HG03025 (cell line): ENCODE measurements around the gene LRRC30.
"Not testable (repeated sequence)": the region's sequence is repeated elsewhere in the genome, so short reads cannot be mapped to it uniquely, and the experiment has no call there.

Experiments
- ATAC-seq: cut with Tn5 transposase; IDR thresholded peaks from one replicate; pipeline ENCODE4 v1.9.1; 2021; ENCODE audit warnings: mild to moderate bottlenecking, moderate library complexity; ENCODE audit not compliant: unreplicated experiment, low FRiP score

LRRC30 gene

DNA sequence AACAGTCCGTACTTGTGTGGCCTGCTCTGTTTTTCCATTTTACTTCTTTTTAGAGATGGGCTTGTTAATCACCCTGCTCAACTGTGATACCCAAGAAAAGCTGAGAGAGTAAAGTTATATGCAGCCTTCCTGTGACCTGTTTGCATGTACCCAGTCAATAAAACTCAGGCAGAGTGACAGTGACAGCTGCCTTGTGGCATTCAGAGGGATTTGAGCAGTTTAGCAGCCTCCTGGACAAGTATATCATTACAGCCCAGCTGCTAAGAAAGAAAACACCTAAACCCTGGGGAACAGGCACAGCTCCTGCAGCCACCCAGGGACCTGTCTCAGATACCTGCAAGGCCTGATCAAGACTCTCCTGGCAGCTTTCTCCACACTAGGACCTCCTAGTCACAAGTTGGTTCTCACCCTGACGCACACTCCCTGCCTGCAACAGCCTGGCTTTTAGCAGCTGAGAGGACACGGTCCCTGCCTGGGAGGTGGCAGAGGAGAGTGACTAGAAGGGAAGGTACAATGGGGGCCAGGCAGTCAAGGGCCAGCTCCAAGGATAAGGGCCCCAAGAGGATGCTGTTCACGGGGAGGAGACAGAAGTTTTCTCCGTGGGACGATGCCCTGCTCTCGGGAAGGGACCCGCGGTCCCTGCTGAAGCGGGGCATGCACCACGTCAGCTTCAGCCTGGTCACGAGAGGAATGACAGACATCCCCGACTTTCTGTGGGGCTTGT is at the start of gene LRRC30:
Gene LRRC30 (plus strand): TSS at position 464 of the 724 bp plus-strand sequence. CDS start 50 bp downstream, at position 514.
- no peak for ATAC-seq

DNA sequence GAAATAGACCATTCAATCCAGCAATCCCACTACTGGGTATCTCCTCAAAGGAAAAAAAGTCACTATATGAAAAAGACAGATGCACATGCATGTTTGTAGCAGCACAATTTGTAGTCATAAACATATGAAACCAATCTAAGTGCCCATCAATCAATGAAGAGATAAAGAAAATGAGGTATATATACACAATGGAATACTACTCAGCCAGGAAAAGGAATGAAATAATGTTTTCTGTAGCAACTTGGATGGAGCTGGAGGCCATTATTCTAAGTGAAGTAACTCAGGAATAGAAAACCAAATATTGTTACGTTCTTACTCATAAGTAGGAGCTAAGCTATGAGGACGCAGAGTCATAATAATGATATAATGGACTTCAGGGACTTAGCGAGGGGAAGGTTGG is 45.2 kb upstream of the LRRC30 start:
- no peak for ATAC-seq

DNA sequence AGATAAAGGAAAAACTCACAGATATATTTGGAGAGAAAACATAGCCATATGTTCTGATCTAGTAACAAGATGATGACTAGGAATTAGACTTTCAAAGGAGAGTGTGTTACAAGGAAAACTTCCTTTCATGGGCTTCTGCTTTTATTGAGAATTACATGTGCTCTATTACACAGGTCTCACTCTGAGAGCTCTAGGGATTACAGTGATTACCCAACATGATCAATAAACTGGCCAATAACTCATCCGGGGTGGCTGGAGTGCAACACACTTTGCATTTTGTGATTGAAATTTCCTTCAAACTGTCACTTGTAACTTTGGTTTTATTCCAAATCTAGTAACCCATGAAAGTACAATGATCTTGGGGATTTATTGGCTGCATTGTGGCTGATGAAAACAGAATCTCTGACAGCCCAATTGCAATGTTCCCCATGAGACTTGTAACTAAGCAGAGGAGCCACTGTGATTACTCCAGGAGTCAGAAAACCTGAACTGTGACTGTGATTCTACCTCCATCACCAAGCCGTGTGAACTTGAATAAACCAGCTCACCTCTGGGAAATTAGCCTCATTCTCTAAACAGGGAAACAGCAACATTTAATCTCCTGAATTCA is 40.2 kb upstream of the LRRC30 start:
- ATAC-seq = no peak

DNA sequence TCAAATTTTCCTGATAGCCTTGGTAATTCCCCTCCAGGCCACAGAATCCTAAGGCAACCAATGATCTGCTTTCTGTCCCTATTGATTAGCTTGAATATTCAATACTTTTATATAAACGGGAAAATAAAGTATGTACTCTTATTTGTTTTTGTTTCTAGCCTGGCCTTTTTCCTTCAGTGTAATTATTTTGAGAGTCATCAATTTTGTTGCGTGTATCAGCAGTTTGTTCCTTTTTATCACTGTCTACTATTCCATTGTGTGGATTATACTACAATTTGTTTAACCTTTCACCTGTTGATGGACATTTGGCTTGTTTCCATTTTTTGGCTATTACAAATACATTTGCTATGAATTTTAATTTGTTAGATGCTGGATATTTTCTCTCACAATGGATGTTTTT is 39.2 kb upstream of the LRRC30 start:
- no peak for ATAC-seq

DNA sequence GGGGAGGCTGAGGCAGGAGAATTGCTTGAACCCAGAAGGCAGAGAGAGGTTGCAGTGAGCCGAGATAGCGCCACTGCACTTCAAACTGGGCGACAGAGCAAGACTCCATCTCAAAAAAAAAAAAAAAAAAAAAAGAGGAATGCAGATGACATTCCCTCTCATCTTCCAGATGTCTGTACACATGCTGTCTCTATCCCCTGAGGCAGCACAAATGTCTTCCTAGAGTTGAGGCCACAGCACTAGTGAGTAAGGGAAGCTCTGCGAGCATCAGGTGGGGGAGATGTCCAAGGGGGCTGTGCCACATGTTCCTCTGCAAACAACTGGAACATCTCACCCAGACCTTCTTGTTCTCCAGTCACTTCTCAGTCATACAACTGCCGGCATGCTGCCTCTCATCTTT is 35.6 kb upstream of the LRRC30 start:
- no peak for ATAC-seq

DNA sequence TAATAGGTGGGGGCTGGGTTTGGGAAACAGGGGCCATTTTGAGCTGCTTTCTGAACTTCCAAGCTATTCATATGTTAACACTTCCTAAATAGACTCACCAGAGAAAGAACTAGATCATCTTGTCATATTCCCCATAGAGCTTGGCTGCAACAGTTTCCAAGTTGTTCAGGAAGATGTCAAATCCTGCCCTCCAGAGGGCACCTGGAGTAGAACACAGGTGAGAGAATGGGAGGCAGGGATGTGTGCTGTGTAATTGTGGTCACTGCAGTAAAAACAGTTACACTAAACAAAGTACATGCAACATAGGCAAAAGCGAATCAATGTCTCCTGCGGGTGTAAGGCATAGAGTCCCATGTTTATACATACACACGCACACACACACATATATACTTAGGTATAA is 34.5 kb upstream of the LRRC30 start:
- ATAC-seq = no peak

DNA sequence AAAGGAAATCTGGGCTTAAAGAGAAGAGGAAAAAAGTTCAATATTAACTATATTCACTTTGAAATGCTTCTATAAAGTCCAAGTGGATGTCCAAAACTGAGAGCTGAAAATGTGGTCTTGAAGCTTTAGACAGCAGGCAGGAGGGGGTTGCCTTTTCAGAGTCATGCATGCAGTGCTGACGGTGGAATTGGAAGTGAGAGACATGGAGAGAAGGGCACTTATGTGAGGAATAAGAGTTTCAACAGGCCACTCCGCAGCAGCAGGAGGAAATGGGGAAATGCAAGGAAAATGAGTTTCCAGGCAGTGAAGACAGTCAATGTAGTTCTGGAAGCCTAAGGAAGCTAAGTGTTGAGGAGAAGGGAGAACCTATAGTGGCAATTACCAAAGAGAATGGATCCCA is 33.0 kb upstream of the LRRC30 start:
- ATAC-seq = no peak

DNA sequence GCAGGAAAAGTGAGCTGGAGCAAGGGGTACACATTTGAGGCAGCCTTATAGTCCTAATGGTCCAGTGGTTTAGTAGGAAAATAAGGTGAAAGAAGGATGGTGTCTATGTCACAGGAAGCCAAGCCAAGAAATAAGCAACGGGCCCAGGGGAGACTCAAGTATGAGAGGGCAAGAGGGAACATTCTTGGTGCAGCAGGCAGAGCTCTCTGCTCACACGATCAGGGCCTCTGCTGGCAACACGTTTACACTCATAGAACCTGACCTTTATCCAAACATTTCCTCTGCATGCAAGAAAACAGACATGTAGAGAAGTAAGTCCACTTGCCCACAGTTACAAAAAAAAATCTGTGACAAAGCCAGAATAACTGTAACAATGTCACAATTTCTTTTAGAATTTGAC is 32.6 kb upstream of the LRRC30 start:
- ATAC-seq = no peak

DNA sequence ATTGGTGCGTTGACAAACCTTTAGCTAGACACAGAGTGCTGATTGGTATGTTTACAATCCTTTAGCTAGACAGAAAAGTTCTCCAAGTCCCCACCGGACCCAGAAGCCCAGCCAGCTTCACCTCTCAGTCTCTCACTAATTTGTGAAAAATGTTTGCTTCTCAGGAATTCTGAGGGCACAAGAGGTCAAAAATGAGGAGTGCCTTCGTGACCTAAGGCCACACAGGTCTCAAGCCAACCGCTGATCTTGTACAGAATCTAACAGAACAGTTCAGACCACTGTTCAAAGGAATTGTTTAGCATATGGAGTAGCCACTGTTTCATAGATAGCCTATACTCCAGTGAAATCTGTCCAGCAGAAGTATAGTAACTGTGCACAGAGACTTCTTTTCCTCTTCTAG is 29.8 kb upstream of the LRRC30 start:
- no peak for ATAC-seq

DNA sequence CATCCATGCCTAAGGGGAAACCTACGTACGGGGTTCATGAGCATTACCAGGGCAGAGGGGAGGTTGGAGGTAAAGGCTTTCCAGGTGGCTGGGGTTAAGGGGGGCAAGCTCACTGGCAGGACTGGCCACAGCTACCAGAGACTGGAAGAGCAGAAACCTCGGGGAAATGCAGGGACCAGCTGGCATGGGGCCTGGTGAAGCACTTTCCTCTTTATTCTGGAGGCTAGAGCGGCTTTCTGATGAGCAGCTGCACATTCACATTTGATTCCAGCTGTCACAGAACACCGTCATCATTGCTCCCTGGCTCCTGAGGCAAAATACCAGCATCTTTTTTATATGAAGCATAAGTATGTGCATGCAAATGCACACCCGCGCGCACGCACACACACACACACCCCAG is 28.7 kb upstream of the LRRC30 start:
- ATAC-seq = no peak

DNA sequence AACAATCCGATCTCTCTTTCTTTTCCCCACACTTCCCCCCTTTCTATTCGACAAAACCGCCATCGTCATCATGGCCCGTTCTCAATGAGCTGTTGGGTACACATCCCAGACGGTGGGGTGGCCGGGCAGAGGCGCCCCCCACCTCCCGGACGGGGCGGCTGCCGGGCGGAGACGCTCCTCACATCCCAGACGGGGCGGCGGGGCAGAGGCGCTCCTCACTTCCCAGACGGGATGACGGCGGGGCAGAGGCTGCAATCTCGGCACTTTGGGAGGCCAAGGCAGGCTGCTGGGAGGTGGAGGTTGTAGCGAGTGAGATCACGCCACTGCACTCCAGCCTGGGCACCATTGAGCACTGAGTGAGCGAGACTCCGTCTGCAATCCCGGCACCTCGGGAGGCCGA is 27.3 kb upstream of the LRRC30 start:
- not testable (repeated sequence) for ATAC-seq

DNA sequence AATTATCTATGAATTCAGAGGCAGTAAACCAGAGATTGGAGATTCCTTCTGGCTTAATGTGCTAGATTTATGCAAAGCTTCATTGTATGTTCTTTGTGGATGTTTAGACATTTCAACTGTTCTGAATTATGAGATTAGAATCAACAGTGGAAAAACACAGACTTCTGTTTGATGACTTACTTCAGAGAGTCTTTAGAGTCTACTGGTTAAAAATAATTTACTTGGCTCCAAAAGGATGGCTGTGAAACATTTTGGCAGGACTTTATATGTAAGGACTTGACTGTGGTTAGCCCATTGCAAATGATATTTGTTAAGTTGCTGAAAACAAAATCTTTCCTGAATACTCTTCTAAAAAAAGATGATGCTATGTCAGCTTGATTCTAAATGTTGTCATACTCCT is 25.5 kb upstream of the LRRC30 start:
- ATAC-seq = no peak

DNA sequence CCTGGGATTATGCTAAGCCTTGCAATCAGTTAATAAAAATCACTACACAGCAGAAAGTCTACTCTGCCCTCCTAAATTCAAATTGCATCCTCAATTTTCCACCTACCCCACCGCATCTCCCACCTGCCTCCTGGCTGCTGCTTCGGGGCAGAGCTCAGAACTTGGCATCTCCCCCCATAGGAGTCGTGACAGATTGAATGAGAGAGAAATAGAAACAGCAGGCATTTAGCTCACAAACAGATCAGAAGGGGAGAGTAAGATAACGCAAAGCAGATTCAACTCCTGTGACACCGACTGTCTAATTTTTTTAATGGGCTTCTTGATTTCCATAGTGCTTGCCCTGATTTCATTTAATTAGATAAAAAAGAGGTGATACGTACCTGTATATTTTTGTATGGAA is 24.7 kb upstream of the LRRC30 start:
- ATAC-seq = no peak

DNA sequence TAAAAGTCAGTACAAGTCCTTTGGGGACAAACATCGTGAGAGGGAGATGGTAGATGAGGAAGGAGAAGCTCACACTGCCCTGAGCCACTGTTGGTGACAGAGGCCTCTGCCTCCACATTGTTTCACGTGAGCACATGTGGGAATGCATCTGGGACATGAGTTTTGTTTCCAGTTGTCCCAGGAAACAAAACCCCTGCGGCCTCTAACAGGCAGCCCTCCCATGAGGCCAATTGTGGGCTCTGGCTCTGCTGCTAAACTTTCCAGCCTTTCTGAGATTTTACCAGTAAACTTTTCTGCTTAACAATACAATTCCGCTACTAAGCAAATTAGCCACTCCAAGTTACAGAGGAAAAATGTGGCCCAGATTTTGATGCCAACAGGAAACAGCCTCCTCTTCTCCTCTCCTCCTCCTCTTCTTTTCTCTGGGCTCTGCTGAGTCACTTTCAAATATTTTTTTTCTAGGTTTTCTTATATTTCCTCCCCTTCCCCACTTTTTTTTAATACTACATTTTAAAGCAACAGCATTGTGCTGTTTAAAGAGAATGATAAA is 23.4 kb upstream of the LRRC30 start:
- no peak for ATAC-seq

DNA sequence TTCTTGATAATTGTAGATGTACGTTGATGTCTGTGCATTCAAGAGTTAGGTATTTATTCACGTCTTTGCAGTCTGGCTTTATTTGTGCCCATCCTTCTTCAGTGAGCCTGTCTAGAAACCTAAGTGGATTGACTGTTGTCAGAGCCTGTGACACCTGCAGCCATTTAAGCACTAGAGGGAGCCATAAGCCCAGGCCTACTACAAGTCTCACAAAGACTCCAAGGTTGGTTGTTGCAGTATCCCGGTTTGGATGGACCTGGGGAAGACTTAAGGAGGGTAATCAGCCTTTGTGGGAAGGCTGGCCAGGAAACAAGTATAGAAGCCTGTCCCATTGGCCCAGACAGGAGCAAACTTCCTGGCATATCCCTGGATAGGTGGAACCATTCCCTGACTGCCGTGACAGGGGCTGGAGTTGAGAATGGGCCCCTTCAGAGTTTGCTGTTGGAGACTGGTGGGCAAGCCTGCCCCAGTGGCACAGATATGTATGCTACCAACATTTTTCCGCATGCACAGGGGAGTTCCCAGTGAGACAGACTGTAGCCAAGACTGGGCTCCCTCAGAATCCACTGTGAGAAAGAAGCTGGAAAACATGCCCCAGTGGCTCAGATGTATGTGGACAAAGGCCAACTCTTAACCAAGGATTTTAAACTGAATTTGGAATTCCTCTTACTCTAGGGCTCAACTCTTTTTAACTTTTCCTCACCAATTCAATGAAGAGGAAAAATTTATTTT is 9.3 kb upstream of the LRRC30 start:
- no peak for ATAC-seq

DNA sequence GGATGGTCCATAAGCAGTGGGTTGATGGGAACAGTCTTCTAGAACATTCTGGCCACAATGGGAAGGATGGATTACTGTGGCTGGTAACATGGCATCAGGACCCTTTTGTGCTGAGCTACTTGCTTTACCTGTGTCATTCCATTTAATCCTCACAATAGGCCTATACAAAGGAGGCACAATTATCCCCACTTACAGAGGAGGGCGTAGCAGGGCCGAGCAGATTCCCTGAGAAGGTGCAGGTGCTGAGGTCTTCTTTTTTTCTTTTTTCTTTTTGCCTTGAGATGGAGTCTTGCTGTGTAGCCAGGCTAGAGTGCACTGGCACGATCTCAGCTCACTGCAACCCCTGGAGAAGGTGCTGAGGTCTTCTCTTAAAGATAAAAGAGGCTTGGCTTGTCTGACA is 6.7 kb upstream of the LRRC30 start:
- ATAC-seq = no peak

DNA sequence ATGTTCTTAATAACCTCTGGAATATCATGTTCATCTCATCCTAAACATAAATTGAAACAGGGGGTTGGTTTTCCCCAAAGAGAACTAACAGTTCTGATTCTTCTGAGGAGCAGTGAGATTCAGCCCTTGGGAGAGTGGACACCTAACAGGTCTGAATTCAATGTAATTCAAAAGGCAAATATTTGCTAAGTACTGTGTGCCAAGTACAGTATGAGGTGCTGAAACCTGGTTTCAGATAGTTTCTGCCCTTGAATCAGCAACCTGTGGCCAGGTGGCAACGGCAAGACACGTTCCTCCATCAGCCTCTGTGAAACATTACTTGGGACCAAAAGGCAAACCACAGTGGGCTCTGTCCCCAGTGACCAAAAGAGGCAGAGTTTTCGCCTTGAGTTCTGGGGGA is 1.3 kb downstream of the LRRC30 start:
- no peak for ATAC-seq

DNA sequence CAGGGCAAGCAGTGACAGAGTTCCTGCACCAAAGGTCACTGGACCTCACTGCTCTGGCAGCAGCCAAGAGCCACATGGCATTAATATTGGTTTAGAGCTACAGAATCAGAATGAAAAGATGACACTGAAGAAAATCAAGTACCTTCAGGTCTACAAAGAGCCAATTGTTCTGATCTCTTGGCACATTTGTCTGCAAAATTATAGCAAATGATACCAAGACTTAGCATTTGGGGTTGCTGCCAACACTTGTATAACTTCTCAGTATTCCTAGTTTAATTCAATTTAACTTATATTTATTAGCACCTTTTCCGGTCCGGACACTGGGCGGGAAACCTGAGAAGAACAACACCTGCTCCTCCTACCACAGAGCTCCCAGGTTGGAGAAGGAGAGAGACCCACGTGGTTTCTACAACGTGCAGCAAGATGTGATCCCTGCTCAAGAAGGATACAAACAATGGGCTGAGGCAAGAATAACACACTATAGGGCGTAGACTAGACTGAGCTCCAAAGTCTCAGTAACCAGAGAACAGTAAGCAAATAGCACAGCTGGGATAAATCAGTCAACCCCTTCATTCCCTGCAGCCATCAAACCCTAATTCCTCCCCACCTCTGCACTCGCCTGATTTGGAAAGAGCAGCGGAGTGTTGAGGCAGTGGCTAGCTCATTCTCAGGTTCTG is 2.4 kb downstream of the LRRC30 start:
- no peak for ATAC-seq

DNA sequence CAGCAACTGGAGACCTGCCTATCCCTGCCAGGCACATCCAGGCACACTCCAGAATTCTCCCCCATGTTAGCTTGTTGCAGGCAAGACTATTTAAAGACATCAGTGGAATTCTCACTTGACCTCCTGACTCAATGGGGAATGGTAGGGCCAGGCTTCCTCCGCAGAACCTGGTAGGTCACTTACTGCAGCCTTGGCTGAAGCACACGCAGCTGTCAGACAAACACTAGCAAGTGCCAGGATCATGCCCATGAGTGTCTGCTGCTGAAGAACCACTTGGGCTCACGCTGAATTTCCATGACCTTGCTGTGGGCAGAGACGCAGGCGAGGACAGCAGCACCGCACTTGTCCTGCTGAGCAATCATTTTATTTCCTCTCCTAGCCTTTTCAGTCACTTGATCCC is 3.2 kb downstream of the LRRC30 start:
- no peak for ATAC-seq

DNA sequence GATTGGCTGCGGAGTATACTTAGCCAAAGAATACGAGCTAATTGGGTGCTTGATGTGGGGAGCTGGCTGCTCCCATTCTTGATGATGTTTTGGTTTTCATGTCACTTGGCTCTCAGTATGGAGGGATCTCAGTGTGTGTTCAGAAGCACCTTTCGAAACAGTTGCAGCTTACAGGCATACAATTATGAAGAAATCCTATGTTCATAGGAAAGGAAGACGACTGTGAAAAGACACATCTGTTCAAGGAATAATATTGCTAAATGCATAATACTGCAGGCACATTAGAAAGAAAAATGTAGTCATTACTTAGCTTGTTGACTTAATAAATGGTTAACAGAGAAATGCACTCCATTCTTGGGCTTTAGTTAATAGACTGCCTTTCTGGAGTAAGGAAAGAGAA is 4.1 kb downstream of the LRRC30 start:
- ATAC-seq = no peak

DNA sequence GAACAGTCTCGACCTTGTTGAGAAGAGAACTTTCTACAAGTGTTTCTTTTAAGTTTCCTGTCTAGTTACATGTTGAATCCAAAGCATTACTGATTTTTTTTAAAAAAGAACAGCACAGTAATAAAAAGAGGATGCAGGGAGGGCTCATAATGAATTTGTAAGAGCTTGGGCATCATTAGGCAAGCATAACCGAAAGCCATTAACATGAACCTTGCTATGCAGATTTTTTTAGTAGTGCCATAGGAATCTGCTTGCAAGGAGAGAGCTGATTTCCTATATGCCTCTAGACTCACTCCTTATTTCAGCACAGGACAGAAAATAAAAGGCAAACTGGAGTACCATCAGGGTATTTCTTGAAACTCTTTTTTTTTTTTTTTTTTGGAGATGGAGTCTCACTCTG is 5.2 kb downstream of the LRRC30 start:
- ATAC-seq = no peak
